Left kidney (tissue), 2 donors: ENCODE measurements around the gene HDAC9. TPM values are rescaled to one million over a fixed set of nuclear protein-coding genes. Genes with fewer than 3 reads are reported as not detected.

Experiments
- DNase-seq: peaks from one replicate; pipeline ENCODE4 v3.0.0-alpha.2; 2013
- polyA plus RNA-seq: library from polyadenylated mRNA; unstranded; fragments of 120-200 nt; gene quantifications from one replicate; pipeline ENCODE4 v1.2.1, GENCODE V29; 2013; ENCODE audit not compliant: insufficient read length

HDAC9 gene
- polyA plus RNA-seq, 1 donor = 10.4 TPM

GRCh38 chr7:18845700-18846099 lies 350.2 kb downstream of the HDAC9 start:
- no peak for DNase-seq

DNA sequence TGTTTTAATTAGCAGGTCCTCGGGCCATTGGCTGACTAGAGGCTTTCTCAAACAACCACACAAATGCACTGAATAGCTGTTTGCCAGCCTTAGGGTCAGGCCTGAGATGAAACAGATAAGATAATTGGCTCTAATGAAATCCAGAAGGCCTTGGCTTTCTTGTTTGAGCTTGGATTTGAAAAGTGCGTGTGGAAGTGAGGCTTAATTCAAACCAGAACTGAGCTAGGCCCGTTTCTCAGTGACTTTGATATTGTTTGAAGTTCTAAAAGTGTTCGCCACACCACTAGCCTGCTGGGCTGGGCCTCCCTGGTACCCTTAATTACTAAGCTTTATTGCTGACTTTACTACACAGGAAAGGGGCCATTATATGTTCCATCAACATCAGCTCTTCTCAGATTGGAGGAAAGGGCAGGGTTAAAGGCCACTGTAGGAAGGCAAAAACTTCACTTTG lies 351.2 kb downstream of the HDAC9 start:
- DNase-seq = no peak

DNA sequence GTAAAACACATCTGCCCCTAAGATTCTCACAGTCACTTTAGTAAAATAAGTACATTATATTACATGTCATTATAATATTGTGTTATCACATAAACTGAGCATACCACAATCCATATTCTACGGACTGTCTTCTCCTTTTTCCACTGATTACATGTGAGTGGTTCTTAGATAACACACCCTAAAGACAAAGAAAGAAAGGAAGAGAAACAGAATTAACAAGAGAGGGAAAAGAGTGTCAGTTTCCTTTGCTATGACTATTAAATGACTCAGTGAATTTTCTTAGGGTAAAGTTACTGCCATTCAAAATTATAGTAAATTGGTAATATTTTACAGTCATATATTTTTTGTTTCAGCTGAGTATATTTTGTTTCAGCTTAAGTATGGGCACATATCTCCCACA lies 353.6 kb downstream of the HDAC9 start:
- no peak for DNase-seq

DNA sequence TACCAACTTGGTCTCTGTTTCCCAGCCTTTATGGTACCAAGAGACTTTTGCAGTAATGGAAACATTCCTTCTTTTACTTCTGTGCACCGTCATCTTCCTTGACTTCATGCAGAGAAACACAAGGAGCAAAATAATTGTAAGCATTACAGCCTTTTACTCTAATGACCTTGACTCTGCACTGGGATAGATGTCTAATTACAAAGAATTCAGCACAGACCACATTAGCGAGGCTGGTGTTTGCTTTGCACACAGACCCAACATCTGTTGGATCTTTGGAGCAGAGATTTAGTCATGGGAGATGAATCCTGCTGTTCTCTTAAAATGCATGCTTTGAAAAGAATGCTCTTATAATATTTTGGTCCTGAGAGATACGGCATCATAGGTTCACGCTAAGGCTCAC lies 360.2 kb downstream of the HDAC9 start:
- DNase-seq = no peak

GRCh38 chr7:18858232-18858631 lies 362.7 kb downstream of the HDAC9 start:
- DNase-seq = no peak

DNA sequence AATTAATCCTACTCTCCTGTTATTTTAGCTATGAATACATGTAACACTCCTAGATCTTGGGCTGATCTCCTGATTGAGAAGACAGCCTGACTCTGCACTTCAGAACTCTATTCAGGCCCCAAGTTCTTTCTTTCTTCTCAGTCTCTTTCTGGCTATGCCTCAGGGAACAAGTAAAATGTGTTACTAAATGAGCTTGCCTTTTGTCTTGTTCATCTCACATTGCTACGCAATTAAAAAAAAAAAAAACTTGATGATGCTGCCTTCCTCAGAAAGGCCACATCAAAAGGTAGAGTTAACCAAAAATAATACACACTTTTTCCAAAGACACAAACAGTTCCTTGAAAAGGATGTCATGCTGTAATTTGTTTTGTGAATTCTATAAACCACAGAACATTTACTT lies 363.8 kb downstream of the HDAC9 start:
- DNase-seq = no peak

GRCh38 chr7:18860221-18860620 lies 364.7 kb downstream of the HDAC9 start:
- DNase-seq = no peak

GRCh38 chr7:18861514-18862118 lies 366.1 kb downstream of the HDAC9 start:
- DNase-seq = no peak

DNA sequence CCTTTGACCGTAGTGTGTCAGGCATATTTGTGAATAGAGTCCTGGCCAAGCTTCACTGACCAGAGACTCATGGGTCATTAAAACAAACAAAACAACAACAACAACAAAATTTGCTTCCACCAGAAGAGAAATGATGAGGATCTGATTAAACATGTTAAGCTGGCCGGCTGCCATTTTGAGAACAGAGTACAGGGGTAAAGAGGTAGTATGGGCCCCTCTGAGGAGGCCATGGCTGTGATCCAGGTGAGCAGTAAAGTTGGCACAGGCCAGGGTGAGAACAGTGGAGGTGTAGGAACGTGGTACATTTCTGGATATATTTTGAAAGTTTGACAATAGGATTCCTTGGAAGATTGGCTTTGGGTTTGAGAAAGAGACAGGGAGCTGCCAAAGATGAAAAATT lies 369.4 kb downstream of the HDAC9 start:
- DNase-seq = no peak

DNA sequence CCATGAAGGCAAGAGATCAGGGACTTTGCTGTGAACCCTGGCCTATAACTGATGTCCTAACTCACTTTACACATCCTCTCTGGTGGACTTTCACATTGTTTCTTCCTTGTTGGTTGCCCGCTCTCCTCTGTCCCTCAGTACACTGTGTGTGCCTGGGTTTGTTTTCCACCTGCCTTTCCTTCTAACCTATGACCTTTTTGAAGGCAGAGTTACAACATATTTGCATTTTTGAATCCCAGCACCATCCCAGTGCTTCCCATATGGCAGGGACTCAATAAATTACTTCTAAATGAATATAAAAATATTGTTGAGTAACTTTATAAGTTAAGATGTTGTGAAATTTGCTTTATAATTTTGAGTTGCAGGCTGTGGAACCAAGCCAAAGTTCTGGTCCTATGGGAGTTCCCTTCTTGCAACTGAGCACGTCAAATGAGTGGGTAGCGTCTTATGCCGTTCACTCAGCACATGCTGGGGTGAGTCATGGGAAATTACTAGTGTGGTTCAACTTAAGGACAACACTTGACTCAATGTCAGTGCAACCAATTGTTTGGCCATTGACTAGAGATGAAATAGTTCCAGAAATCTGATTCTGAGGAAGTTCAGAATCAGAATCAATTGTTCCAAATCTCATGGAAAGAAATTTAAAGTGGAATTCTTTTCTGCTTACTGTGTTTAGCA lies 370.9 kb downstream of the HDAC9 start:
- DNase-seq = no peak

DNA sequence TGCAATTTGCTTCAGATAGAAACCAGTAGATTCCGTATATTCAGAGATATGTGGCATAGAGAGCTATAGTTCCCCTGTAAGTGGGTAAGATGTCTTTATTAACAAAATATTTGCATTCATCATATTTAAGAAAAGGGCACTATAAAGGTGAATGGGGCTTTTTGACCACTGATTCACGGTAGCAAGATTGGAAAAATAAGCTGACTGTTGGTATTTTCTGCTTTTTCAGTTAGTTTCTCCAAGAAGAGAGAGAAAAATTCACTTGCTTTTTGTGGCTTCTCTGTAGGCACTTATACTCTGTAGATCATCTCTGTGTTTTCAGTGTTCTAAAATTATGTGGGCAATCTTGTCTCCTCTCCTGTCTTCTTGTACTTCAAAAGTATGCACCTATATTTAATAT lies 376.8 kb downstream of the HDAC9 start:
- DNase-seq = no peak

GRCh38 chr7:18873734-18874336 lies 378.3 kb downstream of the HDAC9 start:
- DNase-seq = no peak

- no peak for DNase-seq
Measured at GRCh38 chr7:18874880-18875279, 379.3 kb downstream of the HDAC9 start.

DNA sequence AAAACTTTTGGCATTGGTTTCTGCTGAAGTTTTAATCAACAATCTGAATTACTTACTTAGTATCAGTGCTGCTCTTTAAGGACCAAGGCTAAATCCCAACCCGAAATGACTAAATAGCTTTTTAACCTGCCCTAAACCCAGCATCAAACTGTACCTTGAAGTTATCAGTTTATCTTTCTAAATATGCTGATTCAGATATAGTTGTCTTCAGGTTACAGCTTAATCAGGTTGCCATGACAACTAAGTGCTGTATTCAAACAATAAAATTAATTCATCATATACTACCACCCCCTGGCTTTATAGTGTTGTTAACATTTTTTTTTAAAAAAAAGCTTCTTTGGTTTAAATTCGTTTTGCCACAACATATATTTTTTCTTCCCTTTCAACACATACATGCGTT lies 382.3 kb downstream of the HDAC9 start:
- no peak for DNase-seq

DNA sequence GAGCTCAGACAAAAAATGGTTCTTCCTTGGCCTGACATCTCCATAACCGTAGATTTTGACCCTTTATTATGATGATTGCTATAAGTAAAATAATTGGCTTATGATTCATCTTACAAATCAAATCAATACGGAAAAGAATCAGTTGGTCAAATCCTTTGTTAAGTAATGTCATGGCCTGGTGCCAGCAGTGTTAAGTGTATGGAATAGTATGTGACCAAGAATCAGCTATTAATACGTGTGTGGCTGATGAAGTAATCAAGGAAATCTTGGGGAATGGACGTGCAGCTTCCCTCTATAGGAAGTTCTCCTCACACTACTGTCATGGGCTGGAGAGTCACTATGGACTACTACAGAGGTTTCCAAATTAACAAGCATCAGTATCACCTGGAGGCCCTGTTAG lies 391.3 kb downstream of the HDAC9 start:
- DNase-seq = no peak

DNA sequence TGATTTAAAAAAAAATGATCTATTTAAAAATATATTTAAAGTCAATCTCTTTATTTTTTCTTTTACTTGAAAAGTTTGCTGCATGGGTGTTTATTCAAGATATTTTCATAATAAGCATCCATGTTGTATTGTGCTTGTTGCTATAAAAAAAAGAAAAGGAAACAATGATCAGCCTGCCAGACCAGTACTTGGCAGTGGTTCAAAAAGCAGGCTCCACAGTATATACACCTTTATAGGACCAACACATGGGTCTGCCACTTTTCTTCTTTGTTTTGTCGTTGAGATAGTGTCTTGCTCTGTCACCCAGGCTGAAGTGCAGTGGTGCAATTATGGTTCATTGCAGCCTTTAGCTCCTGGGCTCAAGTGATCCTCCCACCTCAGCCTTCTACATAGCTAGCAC lies 393.9 kb downstream of the HDAC9 start:
- DNase-seq = no peak

- no peak for DNase-seq
Measured at GRCh38 chr7:18890134-18890533, 394.6 kb downstream of the HDAC9 start.

DNA sequence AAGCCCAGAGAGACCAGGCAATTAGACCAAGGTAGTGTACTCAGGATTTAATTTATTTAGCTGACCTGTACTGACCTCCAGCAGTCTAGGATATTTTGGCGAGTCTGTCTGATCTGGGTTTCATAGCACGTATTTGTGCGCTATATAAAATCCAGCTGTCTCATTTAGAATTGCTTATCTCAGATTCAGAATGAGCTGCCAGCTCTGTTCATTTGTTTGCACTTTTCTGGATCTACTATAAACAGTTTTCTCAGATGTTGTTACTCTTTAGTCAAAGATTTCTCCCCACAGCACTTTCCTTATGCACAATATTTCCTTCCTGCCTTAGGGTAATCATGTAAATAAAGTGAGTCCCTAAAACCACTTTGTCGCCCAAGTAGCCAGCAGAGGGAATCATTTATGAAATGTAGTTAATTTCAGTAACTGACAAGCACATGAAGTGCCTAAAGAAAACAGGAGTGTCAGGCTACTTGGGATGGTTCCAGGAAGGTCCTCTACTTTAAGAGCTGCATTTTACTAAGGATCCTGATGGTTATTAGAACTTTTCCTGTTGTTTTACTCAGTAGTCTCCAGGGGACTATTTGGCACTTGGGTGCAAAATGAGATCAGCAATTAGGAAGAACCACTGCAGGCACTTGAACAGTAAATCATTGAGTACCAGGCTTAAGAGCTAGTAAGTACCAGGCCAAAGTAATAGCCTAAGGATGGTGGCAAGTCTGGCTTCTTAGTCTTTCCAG lies 395.5 kb downstream of the HDAC9 start:
- no peak for DNase-seq

DNA sequence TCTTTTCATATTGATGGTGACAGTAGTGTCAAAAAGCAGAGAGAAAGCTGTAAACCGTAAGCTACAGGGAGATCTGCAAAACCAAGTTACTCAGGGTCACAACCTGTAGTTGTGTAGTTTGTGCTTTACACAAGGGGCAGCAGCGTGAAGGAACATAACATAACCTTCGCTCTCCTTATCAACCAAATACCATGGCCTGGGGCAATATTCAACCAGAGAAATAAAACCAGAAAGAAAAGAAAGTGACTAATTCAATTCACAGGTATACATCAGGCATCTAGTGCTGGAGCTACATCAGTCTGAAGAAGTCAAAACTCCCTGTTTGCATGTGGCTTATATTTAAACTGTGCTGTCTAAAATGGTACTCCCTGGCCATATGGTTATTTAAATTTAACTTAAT lies 397.6 kb downstream of the HDAC9 start:
- no peak for DNase-seq

GRCh38 chr7:18894155-18894554 lies 398.6 kb downstream of the HDAC9 start:
- no peak for DNase-seq

GRCh38 chr7:18895456-18895855 lies 399.9 kb downstream of the HDAC9 start:
- no peak for DNase-seq

- DNase-seq = peak; percentile 26
Measured at GRCh38 chr7:18896343-18896975, 400.9 kb downstream of the HDAC9 start.

GRCh38 chr7:18900236-18900635 lies 404.7 kb downstream of the HDAC9 start:
- no peak for DNase-seq
